ENCODE results near the gene FOXL1. TPM values are rescaled to one million over a fixed set of nuclear protein-coding genes. Genes with fewer than 3 reads are reported as not detected.
A peak's percentile ranks its signal among the peaks of the same experiment; 100 is the strongest.

FOXL1 gene
- total and polyA plus RNA-seq, 12 donors = 0.40 to 1.9 (median 0.84) TPM

GRCh38 chr16:86554917-86555703 is 23.2 kb upstream of the FOXL1 start, which contains the start of gene MTHFSD:
Gene MTHFSD, minus strand, starts transcription at chr16:86555235. Its CDS starts 51 bp downstream, at chr16:86555184.
- DNase-seq = peak; percentile 93 to 96
- 3 to 5% methylated on average over 70 of the region's 70 CpGs for WGBS, 2 donors
- intact Hi-C loops (cut with DNase I) = no loop called here
- Histone ChIP-seq H3K27me3 (peaks cover 0 to 21% (median 10%) of the 10 kb centered on the region in 7 donors), H3K4me1 (peaks cover 0 to 22% (median 12%) of the 10 kb centered on the region in 9 donors), H3K27ac (peak within 1 kb of the TSS; percentile 14 to 96 (median 90)), H3K36me3 (peaks cover 0 to 22% (median 0%) of the 10 kb centered on the region in 9 donors), H3K4me3 (peak within 1 kb of the TSS; percentile 68 to 99 (median 88)), H3K9me3 (no peaks in the 10 kb centered on the region)
- peak; percentile 95 to 98 (median 98) for ATAC-seq
- TF ChIP-seq, protein P1, sequence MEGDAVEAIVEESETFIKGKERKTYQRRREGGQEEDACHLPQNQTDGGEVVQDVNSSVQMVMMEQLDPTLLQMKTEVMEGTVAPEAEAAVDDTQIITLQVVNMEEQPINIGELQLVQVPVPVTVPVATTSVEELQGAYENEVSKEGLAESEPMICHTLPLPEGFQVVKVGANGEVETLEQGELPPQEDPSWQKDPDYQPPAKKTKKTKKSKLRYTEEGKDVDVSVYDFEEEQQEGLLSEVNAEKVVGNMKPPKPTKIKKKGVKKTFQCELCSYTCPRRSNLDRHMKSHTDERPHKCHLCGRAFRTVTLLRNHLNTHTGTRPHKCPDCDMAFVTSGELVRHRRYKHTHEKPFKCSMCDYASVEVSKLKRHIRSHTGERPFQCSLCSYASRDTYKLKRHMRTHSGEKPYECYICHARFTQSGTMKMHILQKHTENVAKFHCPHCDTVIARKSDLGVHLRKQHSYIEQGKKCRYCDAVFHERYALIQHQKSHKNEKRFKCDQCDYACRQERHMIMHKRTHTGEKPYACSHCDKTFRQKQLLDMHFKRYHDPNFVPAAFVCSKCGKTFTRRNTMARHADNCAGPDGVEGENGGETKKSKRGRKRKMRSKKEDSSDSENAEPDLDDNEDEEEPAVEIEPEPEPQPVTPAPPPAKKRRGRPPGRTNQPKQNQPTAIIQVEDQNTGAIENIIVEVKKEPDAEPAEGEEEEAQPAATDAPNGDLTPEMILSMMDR (IDR thresholded peaks at IDR 0.05) = no peak

DNA sequence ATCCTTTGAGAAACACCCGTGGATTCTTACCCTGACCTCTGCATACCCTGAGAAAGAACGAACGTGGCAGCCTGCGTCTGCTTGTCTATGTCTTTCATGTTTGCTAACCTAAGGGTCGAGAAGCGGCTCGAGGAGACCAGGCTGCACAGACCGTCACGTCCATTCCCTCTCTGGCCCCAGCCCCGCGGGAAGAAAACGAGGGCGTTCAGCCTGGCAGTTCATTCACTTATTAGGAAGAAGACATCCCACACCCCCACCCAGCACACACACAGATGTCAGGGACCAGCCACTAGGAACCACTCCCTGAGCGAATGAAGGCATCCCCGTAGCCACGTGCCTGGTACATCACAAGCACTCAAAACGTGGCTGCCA is 22.7 kb upstream of the FOXL1 start:
- peaks cover 0 to 24% (median 13%) of the 10 kb centered on the region in 7 donors for H3K27me3 ChIP-seq
- DNase-seq (no peak), ATAC-seq (peak in 3 of 8 donors; percentile 8 to 18 (median 9))
- intact Hi-C loops (cut with DNase I) = no loop called here
- TF ChIP-seq, protein P1 (IDR thresholded peaks at IDR 0.05) = no peak
- WGBS, 2 donors = 34 to 38% methylated on average over 17 of the region's 17 CpGs
- no peaks in the 10 kb centered on the region for H3K9me3 ChIP-seq
- H3K4me3 ChIP-seq = peak overlapping the region; percentile 68 to 99 (median 88)
- H3K27ac ChIP-seq = peak overlapping the region in 9 of 10 donors; percentile 80 to 96 (median 90)
- H3K4me1 ChIP-seq = peaks cover 0 to 22% (median 12%) of the 10 kb centered on the region in 9 donors
- H3K36me3 ChIP-seq = peaks cover 0 to 16% (median 0%) of the 10 kb centered on the region in 9 donors

DNA sequence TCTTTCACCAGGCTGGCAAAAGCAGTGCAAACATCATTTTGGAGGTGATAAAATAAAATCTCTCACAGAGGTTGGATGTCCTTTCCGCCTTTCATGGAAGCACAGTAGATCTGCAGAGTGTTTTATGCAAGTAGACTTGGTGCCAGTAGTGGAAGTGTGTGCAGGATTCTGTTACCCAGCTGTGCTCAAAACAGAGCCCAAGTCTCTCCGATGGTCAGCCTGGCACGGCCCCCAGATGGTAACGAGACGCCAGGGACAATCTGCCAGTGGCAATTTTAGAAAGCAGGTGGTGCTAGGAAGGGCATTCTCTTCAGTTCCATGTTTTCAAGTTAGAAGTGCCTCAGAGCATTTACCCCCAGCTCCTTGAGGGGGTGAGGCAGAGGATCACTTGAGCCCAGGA is 21.8 kb upstream of the FOXL1 start:
- Histone ChIP-seq H3K36me3 (peaks cover 0 to 7% (median 0%) of the 10 kb centered on the region in 9 donors), H3K27me3 (peaks cover 0 to 32% (median 18%) of the 10 kb centered on the region in 7 donors), H3K9me3 (no peaks in the 10 kb centered on the region), H3K4me1 (peaks cover 0 to 22% (median 12%) of the 10 kb centered on the region in 9 donors), H3K4me3 (no peak overlapping the region), H3K27ac (no peak overlapping the region)
- no peak for DNase-seq
- no peak for ATAC-seq
- intact Hi-C loops (cut with DNase I) = no loop called here
- TF ChIP-seq, protein P1 (IDR thresholded peaks at IDR 0.05) = no peak
- WGBS, 2 donors = 53 to 62% methylated on average over 5 of the region's 5 CpGs

GRCh38 chr16:86557587-86557986 is 20.8 kb upstream of the FOXL1 start:
- WGBS, 2 donors = 73 to 81% methylated on average over 4 of the region's 4 CpGs
- H3K36me3 ChIP-seq = no peaks in the 10 kb centered on the region
- no peak overlapping the region for H3K4me3 ChIP-seq
- no peak overlapping the region for H3K27ac ChIP-seq
- DNase-seq (no peak), ATAC-seq (no peak)
- no peaks in the 10 kb centered on the region for H3K9me3 ChIP-seq
- H3K27me3 ChIP-seq = peaks cover 0 to 40% (median 18%) of the 10 kb centered on the region in 7 donors
- peaks cover 0 to 22% (median 12%) of the 10 kb centered on the region in 9 donors for H3K4me1 ChIP-seq
- intact Hi-C loops (cut with DNase I) = no loop called here
- TF ChIP-seq, protein P1 (IDR thresholded peaks at IDR 0.05) = no peak

All from heart right ventricle (tissue), 16 donors.